ENCODE data around the gene MIPOL1.

Gene MIPOL1

DNA sequence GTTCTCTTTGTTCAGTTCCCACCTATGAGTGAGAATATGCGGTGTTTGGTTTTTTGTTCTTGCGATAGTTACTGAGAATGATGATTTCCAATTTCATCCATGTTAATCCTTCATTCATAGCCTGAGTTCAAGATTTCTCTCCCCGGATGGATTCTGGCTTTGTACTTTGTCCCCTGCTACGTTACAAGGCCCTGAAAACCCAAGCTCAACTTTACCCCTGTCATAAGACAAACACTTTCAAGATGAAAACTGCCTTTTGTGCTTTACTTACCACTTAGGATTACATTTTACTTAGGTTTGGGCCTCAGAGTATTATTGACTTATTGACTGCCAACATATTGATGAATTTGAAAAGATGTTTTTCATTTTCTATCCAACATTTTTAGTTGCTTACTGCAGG is 361.0 kb downstream of the MIPOL1 start:
- DNase-seq = no peak

DNA sequence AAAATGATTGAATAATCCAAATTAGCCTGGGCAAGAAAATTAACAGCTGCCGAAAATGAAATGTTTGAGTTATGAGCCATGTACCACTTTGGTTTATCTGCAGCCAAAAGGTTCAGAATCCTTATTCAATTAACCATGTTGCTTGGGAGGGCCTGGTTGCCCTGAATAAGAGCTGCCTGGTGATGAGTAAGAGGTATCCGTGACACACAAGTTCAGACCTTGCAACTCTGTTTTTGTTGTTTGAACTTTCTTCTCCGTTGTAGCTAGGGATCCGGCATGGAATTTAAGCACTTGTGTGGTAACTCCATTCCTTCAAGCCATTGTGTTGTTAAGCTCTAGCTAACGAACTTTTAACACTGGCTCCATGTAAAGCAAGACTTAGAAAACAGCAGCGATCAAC is 361.6 kb downstream of the MIPOL1 start:
- no peak for DNase-seq

GRCh38 chr14:37563189-37563588 is 365.5 kb downstream of the MIPOL1 start:
- DNase-seq = no peak

- DNase-seq = no peak
Observed at GRCh38 chr14:37565550-37565949, 367.8 kb downstream of the MIPOL1 start.

- DNase-seq = no peak
Observed at GRCh38 chr14:37566811-37567371, 369.2 kb downstream of the MIPOL1 start.

- no peak for DNase-seq
Observed at GRCh38 chr14:37569729-37570128, 372.0 kb downstream of the MIPOL1 start.

- no peak for DNase-seq
Observed at GRCh38 chr14:37571391-37571790, 373.7 kb downstream of the MIPOL1 start.

DNA sequence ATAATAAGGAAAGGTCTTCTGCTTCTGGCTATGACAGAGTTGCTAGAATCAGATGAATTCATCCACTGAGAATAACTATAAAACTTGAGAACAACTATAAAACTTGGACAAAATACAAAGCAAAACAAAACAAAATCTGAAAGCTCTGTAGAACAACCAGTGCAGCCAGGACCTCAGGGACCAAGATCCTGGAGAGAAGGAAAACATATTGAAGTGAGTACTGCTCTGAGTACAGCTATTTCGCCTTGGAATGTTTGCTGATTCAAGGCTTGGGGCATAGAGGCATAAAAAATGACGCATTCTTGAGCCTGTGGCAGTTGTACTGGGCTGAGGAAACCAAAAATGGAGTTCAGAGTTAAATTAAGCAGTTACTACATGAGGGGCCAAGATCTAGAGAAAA is 375.6 kb downstream of the MIPOL1 start:
- DNase-seq = no peak

DNA sequence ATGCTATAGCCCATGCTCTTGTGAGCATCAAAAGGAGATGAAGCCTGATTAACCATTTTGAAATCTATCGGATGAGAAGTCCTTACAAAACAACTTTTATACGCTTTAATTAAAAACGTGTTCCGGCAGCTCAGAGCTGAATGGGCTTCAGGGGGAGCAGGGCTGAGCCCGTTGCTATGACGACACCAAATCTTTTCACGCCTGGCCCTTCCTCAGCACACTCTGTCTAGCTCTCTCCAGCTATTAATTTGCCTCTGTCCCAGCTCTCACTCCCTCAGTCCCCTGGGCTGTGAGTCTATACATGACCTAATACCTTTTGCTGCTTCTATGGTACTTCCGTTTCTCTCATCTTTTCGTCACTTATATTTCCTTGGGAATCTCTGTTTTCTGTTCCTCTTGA is 381.5 kb downstream of the MIPOL1 start:
- no peak for DNase-seq

DNA sequence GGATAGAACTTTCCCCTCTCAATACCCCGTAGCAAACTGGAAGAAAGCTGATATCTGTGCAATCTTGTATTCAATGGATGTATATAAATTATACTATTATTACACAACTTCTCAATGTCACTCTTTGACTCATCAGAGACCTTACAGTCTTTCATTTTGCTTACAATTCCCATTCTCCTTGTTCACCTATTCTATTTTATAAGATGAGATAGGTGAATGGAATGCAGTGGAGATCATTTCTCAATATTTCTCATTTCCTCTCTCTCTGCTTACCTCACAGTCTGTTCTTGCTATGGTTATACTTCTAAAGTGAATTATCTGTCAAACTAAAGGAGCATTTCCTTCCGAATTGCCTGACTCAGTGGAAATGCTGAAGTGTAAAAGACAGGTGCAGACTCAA is 382.4 kb downstream of the MIPOL1 start:
- no peak for DNase-seq

GRCh38 chr14:37583358-37584210 is 385.8 kb downstream of the MIPOL1 start:
- no peak for DNase-seq

DNA sequence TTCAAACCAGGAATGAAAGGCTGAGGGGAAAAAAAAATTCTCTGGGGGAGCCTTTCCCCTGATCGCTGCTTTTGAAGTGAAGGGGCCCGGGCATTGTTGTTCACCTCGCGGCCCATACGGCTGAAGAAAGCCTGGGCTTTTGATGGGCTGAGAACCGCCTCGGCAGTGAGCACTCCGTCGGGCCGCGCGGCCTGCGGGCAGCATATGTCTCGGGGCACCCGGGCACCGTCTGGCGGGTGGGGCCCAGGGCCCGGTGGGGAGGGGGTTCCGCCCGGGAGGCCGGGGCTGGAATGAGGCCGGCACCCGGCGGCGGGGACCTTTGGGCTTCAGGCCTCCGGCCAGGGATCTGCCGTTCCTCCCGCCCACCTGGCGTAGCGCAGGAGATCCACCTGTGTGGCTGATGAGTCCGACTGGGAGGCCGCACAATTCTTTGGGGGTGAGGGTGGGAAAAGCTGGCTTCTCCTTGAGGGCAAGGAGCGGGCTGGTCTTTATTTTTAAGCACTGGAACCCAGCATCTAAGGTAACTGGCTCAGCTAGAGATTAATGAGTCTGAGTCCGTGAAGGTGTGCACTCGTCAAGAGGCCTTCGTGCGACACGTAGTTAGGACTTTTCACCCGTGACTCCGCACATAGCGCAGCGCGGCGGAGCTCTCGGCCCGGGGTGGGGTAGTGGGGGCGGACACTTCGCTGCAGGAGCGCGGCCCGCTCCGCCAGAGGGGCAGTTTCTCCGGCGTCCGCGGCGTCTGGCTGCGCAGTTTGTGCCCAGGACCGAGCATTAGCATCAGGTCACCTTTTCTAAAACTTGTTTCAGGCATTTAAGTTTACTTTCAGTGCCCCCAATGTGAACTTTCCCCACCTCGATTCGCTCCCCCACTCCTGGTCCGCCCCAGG is 386.7 kb downstream of the MIPOL1 start:
- DNase-seq = no peak

- no peak for DNase-seq
Observed at GRCh38 chr14:37585101-37585511, 387.4 kb downstream of the MIPOL1 start.

DNA sequence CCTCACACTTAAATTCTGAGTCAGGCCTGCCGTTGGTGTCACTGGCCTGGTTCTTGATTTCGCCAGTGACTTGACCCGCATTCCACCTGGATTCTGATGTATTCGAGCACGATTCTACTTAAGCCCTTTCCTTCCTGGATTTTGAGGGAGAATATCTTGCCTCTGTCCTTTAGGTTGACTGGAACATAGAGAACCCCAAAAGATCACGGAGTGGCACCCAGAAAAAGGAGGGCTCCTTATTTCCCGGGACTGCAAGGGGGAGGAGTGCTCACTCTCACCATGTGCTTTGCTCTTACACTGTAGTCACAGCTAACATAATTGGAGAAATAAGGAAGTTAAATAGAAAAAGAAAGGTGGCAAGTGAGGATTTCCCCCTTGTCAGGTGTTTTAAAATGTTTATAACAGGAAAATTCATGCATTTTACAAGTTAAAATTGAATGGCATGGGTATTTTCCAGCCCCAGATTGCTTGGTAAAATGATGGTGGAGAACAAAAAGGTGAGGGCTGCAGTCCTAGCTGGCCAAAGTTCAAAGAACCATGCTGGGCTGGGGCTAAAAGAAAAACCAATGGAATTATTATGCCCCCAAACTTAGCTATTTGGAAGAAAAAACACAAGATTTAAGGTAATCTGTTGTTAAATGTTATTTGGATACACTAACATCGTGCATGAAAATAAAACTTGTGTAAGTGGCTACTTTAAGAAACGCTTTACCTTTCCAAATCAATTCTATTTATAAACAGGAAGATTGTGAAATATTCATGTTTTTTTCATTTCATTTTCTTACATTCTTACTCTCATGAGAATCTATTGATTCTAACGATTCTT is 388.4 kb downstream of the MIPOL1 start:
- DNase-seq = no peak

- no peak for DNase-seq
Observed at GRCh38 chr14:37586797-37587130, 389.0 kb downstream of the MIPOL1 start.

- no peak for DNase-seq
Observed at GRCh38 chr14:37587131-37587803, 389.5 kb downstream of the MIPOL1 start.

GRCh38 chr14:37587881-37588666 is 390.3 kb downstream of the MIPOL1 start:
- no peak for DNase-seq

DNA sequence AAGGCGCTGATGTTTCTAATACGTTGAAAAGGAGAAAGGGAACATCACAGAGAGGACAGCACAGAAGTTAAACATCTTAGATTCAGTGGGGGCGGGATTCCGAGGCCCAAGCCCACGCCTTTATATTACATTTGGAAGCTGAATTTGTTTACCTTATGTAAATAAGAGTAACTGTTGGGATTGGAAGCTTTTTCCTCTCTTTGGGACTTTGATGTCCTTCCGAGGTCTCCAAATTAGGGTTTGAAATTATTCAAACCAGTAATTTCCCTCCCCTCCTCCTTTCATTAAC is 390.9 kb downstream of the MIPOL1 start:
- DNase-seq = no peak

GRCh38 chr14:37588956-37589714 is 391.4 kb downstream of the MIPOL1 start:
- DNase-seq = no peak

DNA sequence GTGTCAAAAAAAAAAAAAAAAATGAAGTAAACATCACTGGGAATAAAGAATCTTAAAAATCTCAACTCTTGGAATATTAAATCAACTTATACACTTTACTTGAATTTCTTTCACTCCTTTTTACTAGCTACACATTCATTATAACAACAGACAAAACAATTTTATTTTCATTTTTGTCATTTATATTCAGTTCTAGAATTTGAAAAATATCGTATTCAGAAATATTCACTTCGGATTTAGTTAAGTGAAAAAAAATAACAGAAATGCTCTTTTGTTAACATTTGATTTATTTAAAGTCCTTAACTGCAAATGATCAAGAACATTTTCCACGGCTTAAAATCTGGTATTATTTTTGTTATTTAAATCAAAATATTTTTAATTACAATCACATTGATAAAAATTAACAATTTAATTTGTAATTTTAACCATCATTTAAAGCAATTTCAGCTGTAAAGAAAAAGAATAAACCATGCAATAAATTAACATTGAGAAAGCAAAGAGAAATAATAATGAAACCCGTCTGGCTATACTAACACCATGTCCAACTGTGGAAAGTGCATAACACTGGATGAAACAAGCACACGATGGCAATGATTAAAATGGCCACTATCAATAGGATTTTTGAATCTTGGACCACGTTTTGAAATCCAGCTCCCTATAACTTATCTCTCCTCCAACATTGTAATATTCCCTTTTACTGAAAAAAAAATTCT is 392.1 kb downstream of the MIPOL1 start:
- DNase-seq = no peak
